Measurements from ENCODE around the gene ELMOD1. TPM values are rescaled to one million over a fixed set of nuclear protein-coding genes. Genes with fewer than 3 reads are reported as not detected.

Gene ELMOD1
- total RNA-seq, 2 experiments from 2014 or later = not detected

GRCh38 chr11:107677924-107678631, 87.1 kb downstream of the ELMOD1 start:
- no peaks in the 10 kb centered on the region for H3K9me2 ChIP-seq (ENCODE audit: insufficient read depth, low read length)
- no peaks in the 10 kb centered on the region for H3K36me3 ChIP-seq (ENCODE audit: insufficient read depth, low read length)
- H2AFZ ChIP-seq (ENCODE audit: low read length) = no peak overlapping the region
- no peak overlapping the region for H3K4me3 ChIP-seq (ENCODE audit: low read depth, low read length, poor library complexity, severe bottlenecking)
- no peak for DNase-seq (ENCODE audit: low spot score)
- intact Hi-C loops (cut with micrococcal nuclease; ENCODE audit: unreplicated experiment) = no loop called here
- TF ChIP-seq EZH2phosphoT487 (IDR thresholded peaks at IDR 0.05; ENCODE audit: borderline replicate concordance, low read depth, low read length) (no peak), CTCF (conservative IDR thresholded peaks at IDR 0.05; ENCODE audit: low read length) (no peak)
- H3K27ac ChIP-seq (ENCODE audit: low read depth, low read length, poor library complexity, severe bottlenecking) = no peak overlapping the region
- H3K9me3 ChIP-seq (ENCODE audit: low read length) = no peaks in the 10 kb centered on the region
- no TSS peak for BruUV-seq (replicated peaks)
- H3K79me2 ChIP-seq (ENCODE audit: insufficient read depth, low read depth, low read length) = no peaks in the 10 kb centered on the region
- POLR2A ChIA-PET = no interaction called here
- CTCF ChIA-PET (ENCODE audit: unreplicated experiment) = no interaction called here
- no peaks in the 10 kb centered on the region for H4K20me1 ChIP-seq (ENCODE audit: insufficient read depth, low read length)
- no peaks in the 10 kb centered on the region for H3K4me1 ChIP-seq (ENCODE audit: insufficient read depth, low read length, poor library complexity, severe bottlenecking)
- no peak overlapping the region for H3K4me2 ChIP-seq (ENCODE audit: low read length)

- ChIA-PET POLR2A (no interaction called here), CTCF (ENCODE audit: unreplicated experiment) (no interaction called here)
- H3K9me2 ChIP-seq (ENCODE audit: insufficient read depth, low read length) = no peaks in the 10 kb centered on the region
- H3K4me3 ChIP-seq (ENCODE audit: low read depth, low read length, poor library complexity, severe bottlenecking) = no peak overlapping the region
- H3K4me2 ChIP-seq (ENCODE audit: low read length) = no peak overlapping the region
- intact Hi-C loops (cut with micrococcal nuclease; ENCODE audit: unreplicated experiment) = no loop called here
- BruUV-seq (replicated peaks) = no TSS peak
- no peaks in the 10 kb centered on the region for H3K4me1 ChIP-seq (ENCODE audit: insufficient read depth, low read length, poor library complexity, severe bottlenecking)
- no peaks in the 10 kb centered on the region for H3K9me3 ChIP-seq (ENCODE audit: low read length)
- H3K27ac ChIP-seq (ENCODE audit: low read depth, low read length, poor library complexity, severe bottlenecking) = no peak overlapping the region
- TF ChIP-seq CTCF (conservative IDR thresholded peaks at IDR 0.05; ENCODE audit: low read length) (no peak), EZH2phosphoT487 (IDR thresholded peaks at IDR 0.05; ENCODE audit: borderline replicate concordance, low read depth, low read length) (no peak)
- no peaks in the 10 kb centered on the region for H3K36me3 ChIP-seq (ENCODE audit: insufficient read depth, low read length)
- H3K79me2 ChIP-seq (ENCODE audit: insufficient read depth, low read depth, low read length) = no peaks in the 10 kb centered on the region
- no peak for DNase-seq (ENCODE audit: low spot score)
- H4K20me1 ChIP-seq (ENCODE audit: insufficient read depth, low read length) = no peaks in the 10 kb centered on the region
- no peak overlapping the region for H2AFZ ChIP-seq (ENCODE audit: low read length)
Measured at GRCh38 chr11:107678632-107678971, 87.7 kb downstream of the ELMOD1 start.

GRCh38 chr11:107679255-107680024, 88.5 kb downstream of the ELMOD1 start:
- Histone ChIP-seq H3K9me2 (ENCODE audit: insufficient read depth, low read length) (no peaks in the 10 kb centered on the region), H3K79me2 (ENCODE audit: insufficient read depth, low read depth, low read length) (no peaks in the 10 kb centered on the region), H3K27ac (ENCODE audit: low read depth, low read length, poor library complexity, severe bottlenecking) (no peak overlapping the region), H3K36me3 (ENCODE audit: insufficient read depth, low read length) (no peaks in the 10 kb centered on the region), H2AFZ (ENCODE audit: low read length) (no peak overlapping the region), H3K9me3 (ENCODE audit: low read length) (no peaks in the 10 kb centered on the region), H3K4me2 (ENCODE audit: low read length) (no peak overlapping the region), H3K4me1 (ENCODE audit: insufficient read depth, low read length, poor library complexity, severe bottlenecking) (no peaks in the 10 kb centered on the region), H3K4me3 (ENCODE audit: low read depth, low read length, poor library complexity, severe bottlenecking) (no peak overlapping the region), H4K20me1 (ENCODE audit: insufficient read depth, low read length) (no peaks in the 10 kb centered on the region)
- no TSS peak for BruUV-seq (replicated peaks)
- intact Hi-C loops (cut with micrococcal nuclease; ENCODE audit: unreplicated experiment) = no loop called here
- CTCF ChIA-PET (ENCODE audit: unreplicated experiment) = no interaction called here
- TF ChIP-seq CTCF (conservative IDR thresholded peaks at IDR 0.05; ENCODE audit: low read length) = no peak
- no peak for TF ChIP-seq EZH2phosphoT487 (IDR thresholded peaks at IDR 0.05; ENCODE audit: borderline replicate concordance, low read depth, low read length)
- POLR2A ChIA-PET = interaction anchor here (1.1 kb wide), 1 partner anchor 9 kb away, joined by 3 read pairs; no protein-coding TSS in a partner anchor
- no peak for DNase-seq (ENCODE audit: low spot score)

All from OCI-LY7 (cell line).